Loucy (cell line): Measurements from ENCODE around the gene KRT82.

Experiments used
- H2AFZ ChIP-seq: fragments of 200-600 bp; sonication (generic); 2 replicates; pipeline ENCODE4 v1.6.0; 2016; ENCODE audit warnings: antibody characterized with exemption, mild to moderate bottlenecking, low read length, moderate library complexity
- H3F3A ChIP-seq: fragments of 200-600 bp; 2 replicates; pipeline ENCODE4 v1.6.0; 2016; ENCODE audit warnings: antibody characterized with exemption, low read depth, mild to moderate bottlenecking
- H3K27me3 ChIP-seq: fragments of 200-600 bp; sonication (generic); 2 replicates; pipeline ENCODE4 v1.6.1; 2014; ENCODE audit warnings: low read length, mild to moderate bottlenecking; ENCODE audit not compliant: insufficient read depth, poor library complexity, severe bottlenecking
- H3K36me3 ChIP-seq: fragments of 200-600 bp; sonication (generic); 2 replicates; pipeline ENCODE4 v1.6.1; 2016; ENCODE audit warnings: low read length; ENCODE audit not compliant: insufficient read depth
- H3K4me1 ChIP-seq: fragments of 200-600 bp; sonication (generic); 2 replicates; pipeline ENCODE4 v1.5.1; 2014; ENCODE audit warnings: low read length, mild to moderate bottlenecking; ENCODE audit not compliant: insufficient read depth, poor library complexity, severe bottlenecking
- H3K4me2 ChIP-seq: fragments of 200-600 bp; sonication (generic); 2 replicates; pipeline ENCODE4 v1.6.0; 2014; ENCODE audit warnings: antibody characterized with exemption, low read length, low read depth, mild to moderate bottlenecking; ENCODE audit not compliant: poor library complexity, severe bottlenecking
- H3K4me3 ChIP-seq: fragments of 200-600 bp; sonication (generic); 2 replicates; pipeline ENCODE4 v1.5.1; 2014; ENCODE audit warnings: low read length, mild to moderate bottlenecking, mixed read lengths; ENCODE audit not compliant: poor library complexity, severe bottlenecking
- H3K79me2 ChIP-seq: fragments of 200-600 bp; sonication (generic); 2 replicates; pipeline ENCODE4 v1.6.1; 2014; ENCODE audit warnings: low read length; ENCODE audit not compliant: insufficient read depth
- H3K9ac ChIP-seq: fragments of 200-600 bp; sonication (generic); 2 replicates; pipeline ENCODE4 v1.6.0; 2014; ENCODE audit warnings: mild to moderate bottlenecking, low read depth, low read length, moderate library complexity; ENCODE audit not compliant: poor library complexity, severe bottlenecking
- H3K9me2 ChIP-seq: fragments of 200-600 bp; sonication (generic); replicated peaks from 2 replicates; pipeline ENCODE4 v1.6.1; 2016; ENCODE audit warnings: low read depth, low read length, mixed read lengths
- H3K9me3 ChIP-seq: fragments of 200-600 bp; sonication (generic); 2 replicates; pipeline ENCODE4 v1.6.1; 2014; ENCODE audit warnings: mild to moderate bottlenecking, antibody characterized with exemption, low read length, low read depth; ENCODE audit not compliant: insufficient read depth
- H4K20me1 ChIP-seq: fragments of 200-600 bp; sonication (generic); 2 replicates; pipeline ENCODE4 v1.6.0; 2014; ENCODE audit warnings: antibody characterized with exemption, low read length, mild to moderate bottlenecking; ENCODE audit not compliant: insufficient read depth, poor library complexity, severe bottlenecking
- CTCF ChIP-seq: fragments of 200-600 bp; sonication (generic); conservative IDR thresholded peaks from 2 replicates; pipeline ENCODE4 v1.5.1; 2014; ENCODE audit warnings: mild to moderate bottlenecking, antibody characterized with exemption, low read length
- EZH2phosphoT487 ChIP-seq: fragments of 200-600 bp; IDR thresholded peaks from 2 replicates; pipeline ENCODE4 v1.6.1; 2018; ENCODE audit warnings: antibody characterized with exemption, mild to moderate bottlenecking, moderate library complexity, borderline replicate concordance

Gene KRT82

GRCh38 chr12:52418576-52419110, 12.5 kb upstream of the KRT82 start:
- Histone ChIP-seq H3F3A (no peaks in the 10 kb centered on the region), H4K20me1 (no peaks in the 10 kb centered on the region), H3K9me2 (no peaks in the 10 kb centered on the region), H3K79me2 (no peaks in the 10 kb centered on the region), H3K4me3 (no peak overlapping the region), H3K4me1 (no peaks in the 10 kb centered on the region), H3K27me3 (no peaks in the 10 kb centered on the region), H2AFZ (no peak overlapping the region), H3K36me3 (no peaks in the 10 kb centered on the region), H3K4me2 (no peak overlapping the region), H3K9me3 (no peaks in the 10 kb centered on the region), H3K9ac (no peak overlapping the region)
- no peak for TF ChIP-seq EZH2phosphoT487

GRCh38 chr12:52417740-52418139, 11.6 kb upstream of the KRT82 start:
- H3F3A ChIP-seq, result no peaks in the 10 kb centered on the region
- TF ChIP-seq CTCF (no peak), EZH2phosphoT487 (no peak)
- no peaks in the 10 kb centered on the region for H3K9me3 ChIP-seq
- H3K79me2 ChIP-seq, result no peaks in the 10 kb centered on the region
- H3K4me2 ChIP-seq, result no peak overlapping the region
- H3K36me3 ChIP-seq, result no peaks in the 10 kb centered on the region
- H2AFZ ChIP-seq, result no peak overlapping the region
- no peak overlapping the region for H3K9ac ChIP-seq
- H3K4me1 ChIP-seq, result no peaks in the 10 kb centered on the region
- no peaks in the 10 kb centered on the region for H3K9me2 ChIP-seq
- H3K4me3 ChIP-seq, result no peak overlapping the region
- no peaks in the 10 kb centered on the region for H4K20me1 ChIP-seq
- H3K27me3 ChIP-seq, result no peaks in the 10 kb centered on the region

GRCh38 chr12:52416795-52417194, 10.7 kb upstream of the KRT82 start:
- no peaks in the 10 kb centered on the region for H3K27me3 ChIP-seq
- no peaks in the 10 kb centered on the region for H3K36me3 ChIP-seq
- no peaks in the 10 kb centered on the region for H3K9me2 ChIP-seq
- no peaks in the 10 kb centered on the region for H3F3A ChIP-seq
- no peaks in the 10 kb centered on the region for H3K9me3 ChIP-seq
- H3K4me2 ChIP-seq, result no peak overlapping the region
- H3K4me3 ChIP-seq, result no peak overlapping the region
- H3K4me1 ChIP-seq, result no peaks in the 10 kb centered on the region
- no peak overlapping the region for H2AFZ ChIP-seq
- H3K79me2 ChIP-seq, result no peaks in the 10 kb centered on the region
- H3K9ac ChIP-seq, result no peak overlapping the region
- TF ChIP-seq CTCF, result no peak
- no peak for TF ChIP-seq EZH2phosphoT487
- no peaks in the 10 kb centered on the region for H4K20me1 ChIP-seq
